Activated CD4-positive, CD25-positive, alpha-beta regulatory T cell treated with anti-CD3 and anti-CD28 coated beads, Interleukin-2, amount 50 U/mL, for 24 hours (primary cell): Measurements from ENCODE around the gene HMGB2.

ENCODE experiments used
- ATAC-seq, 2 donors: fragments of 150-1000 bp; cut with Tn5 transposase; one replicate each; pipeline ENCODE4 v1.10.0; 2021; ENCODE audit warnings: mild to moderate bottlenecking in 1 of 2, moderate library complexity in 1 of 2

Gene HMGB2

GRCh38 chr4:173333658-173334084, 487 bp downstream of the HMGB2 start:
- ATAC-seq, result no peak

DNA sequence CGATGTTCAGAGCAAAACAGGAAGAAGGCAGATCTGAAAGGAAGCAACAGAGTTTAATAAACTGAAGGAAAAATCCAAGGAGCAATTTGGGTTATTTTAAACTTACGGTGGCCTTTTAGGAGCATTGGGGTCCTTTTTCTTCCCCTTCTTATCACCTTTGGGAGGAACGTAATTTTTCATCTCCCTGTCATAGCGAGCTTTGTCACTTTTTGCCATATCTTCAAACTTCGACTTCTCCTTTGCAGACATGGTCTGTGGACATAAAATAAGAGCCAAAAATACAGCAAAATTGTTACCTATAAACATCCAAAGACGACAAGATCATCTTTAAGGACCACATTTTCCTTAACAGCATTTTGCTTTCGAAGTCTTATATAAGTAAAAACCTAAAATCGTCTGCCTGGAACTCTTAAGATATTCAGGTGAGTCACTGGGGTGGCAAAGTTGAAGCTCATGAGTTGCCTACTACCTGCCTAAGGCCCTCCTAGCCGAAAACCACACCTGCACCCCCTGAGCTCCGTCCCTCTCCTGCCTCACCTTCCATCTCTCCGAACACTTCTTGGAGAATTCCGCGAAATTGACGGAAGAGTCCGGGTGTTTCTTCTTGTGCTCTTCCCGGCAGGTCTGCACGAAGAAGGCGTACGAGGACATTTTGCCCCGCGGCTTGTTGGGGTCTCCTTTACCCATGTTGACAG, 1.0 kb downstream of the HMGB2 start:
- ATAC-seq, result no peak

DNA sequence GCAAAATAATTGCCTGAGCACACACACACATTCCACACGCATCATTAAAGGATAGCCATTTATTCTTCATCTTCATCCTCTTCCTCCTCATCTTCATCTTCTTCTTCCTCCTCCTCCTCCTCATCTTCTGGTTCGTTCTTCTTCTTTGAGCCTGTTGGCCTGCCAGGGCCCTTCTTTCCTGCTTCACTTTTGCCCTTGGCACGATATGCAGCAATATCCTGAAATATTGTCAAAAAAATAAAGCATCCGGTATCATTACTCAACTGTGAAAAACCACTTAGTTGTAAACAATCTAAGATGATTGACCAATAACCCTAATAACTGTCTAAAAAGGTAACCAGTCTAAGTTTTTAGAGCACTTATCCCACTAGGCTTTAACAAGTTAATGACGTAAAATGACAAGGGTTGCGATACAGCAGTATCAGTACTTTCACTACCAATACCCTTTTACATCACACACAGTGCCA, 2.1 kb downstream of the HMGB2 start:
- no peak for ATAC-seq

DNA sequence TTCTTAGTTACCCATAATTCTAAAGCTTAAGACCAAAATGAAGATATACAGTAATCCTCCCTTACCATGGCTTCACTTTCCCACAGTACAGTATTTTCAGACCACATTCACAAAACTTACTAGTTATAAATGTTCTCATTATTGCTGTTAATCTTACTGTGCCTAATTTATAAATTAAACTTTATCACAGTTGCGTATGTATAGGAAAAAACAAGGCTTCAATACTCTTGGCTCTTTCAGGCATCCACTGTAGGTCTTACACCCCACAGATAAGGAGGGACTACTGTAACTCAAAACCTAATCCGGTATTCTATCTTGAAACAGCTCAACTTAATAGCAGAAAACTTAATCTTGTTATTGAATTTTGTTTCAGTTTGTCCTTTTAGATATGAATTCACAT, 3.6 kb downstream of the HMGB2 start:
- no peak for ATAC-seq

- no peak for ATAC-seq
These were observed 5.8 kb downstream of the HMGB2 start for GRCh38 chr4:173328236-173328901.

- ATAC-seq, result no peak
These were observed 9.0 kb downstream of the HMGB2 start for GRCh38 chr4:173325007-173325736.

- no peak for ATAC-seq
These were observed 14.5 kb downstream of the HMGB2 start for GRCh38 chr4:173319696-173320095.

- peak; percentile 88 to 91 for ATAC-seq
These were observed 15.4 kb downstream of the HMGB2 start for GRCh38 chr4:173318648-173319211.

GRCh38 chr4:173318240-173318639, 15.9 kb downstream of the HMGB2 start:
- ATAC-seq, result no peak

DNA sequence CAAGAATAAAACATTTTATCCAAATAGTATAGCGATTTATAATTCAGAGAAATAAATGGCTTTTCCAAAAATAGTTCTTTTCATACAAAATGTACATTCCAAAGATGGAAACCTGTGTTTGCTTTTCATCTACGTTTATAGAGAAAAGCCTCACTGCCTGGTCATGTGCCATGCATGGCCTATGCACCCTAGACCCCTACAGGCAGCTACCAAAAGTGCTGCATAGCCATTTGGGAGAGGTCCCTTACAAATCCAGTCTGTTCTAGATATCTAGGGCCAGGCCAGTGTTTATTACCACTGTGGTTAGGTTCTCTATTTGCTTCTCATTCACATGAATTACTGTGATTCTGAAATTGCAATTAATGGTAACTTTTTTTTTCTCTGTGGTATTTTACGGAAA, 17.2 kb downstream of the HMGB2 start:
- ATAC-seq, result no peak

GRCh38 chr4:173316060-173316459, 18.1 kb downstream of the HMGB2 start:
- no peak for ATAC-seq

GRCh38 chr4:173314715-173315114, 19.4 kb downstream of the HMGB2 start:
- ATAC-seq, result no peak

DNA sequence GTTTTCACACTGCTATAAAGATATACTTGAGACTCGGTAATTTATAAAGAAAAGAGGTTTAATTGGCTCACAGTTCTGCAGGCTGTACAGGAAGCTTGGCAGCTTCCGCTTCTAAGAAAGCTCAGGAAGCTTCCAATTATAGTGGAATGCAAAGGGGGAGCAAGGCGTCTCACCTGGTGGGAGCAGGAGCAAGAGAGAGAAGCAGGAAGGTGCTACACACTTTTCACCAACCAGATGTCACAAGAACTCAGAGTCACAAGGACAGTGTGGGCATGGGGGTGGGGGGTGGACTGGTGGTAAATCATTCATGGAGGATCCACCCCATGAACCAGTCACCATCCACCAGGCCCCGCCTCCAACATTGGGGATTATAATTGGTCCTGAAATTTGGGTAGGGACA, 22.8 kb downstream of the HMGB2 start:
- ATAC-seq, result no peak

GRCh38 chr4:173307778-173308177, 26.4 kb downstream of the HMGB2 start:
- no peak for ATAC-seq

DNA sequence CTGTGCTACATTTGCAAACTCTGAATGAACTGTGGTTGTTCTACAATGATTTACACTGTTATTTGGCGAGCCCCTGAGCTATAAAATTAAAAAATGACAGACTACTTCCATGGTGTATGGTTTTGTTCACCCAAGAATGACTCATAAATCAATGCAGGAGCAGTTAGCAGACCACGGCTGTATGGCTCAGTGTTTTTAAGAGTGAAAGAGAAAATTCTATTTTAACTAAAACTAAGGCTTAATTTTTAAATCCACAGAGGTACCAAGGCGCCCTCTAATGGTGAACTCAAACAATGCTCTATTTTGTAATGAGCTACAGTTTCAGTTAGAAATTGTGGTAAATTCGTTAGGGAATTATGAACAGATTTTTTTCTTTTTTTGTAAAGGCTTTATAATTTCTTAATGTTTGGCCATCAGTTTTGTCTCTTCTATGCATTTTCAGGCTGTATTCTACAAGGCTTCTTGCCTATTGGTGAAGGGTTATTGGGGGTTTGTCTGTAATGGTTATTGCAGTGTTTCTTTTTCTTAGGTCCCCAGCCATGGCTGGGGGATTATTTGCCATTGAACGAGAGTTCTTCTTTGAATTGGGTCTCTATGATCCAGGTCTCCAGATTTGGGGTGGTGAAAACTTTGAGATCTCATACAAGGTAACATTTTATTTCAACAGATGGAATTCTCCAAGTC, 32.5 kb downstream of the HMGB2 start:
- ATAC-seq, result peak; percentile 48 to 76

DNA sequence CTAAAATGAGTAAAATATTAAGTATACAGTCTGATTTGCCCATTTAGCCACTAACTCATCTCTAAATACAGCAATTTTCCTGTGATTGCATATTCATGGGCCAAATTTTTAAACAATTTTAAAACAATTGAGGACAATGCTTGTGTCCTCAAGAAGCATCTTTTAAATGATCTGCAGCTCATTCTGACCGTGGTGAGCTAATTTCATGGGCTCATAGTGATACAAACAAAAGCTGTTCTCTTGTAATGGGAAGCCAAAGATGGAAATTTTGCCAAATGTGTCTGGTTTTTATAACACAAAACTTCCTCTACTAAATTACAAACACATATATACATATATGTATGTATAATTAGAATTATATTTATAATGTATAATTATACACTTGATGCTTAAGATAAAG, 39.7 kb downstream of the HMGB2 start:
- no peak for ATAC-seq

- no peak for ATAC-seq
These were observed 40.5 kb downstream of the HMGB2 start for GRCh38 chr4:173293663-173294062.

DNA sequence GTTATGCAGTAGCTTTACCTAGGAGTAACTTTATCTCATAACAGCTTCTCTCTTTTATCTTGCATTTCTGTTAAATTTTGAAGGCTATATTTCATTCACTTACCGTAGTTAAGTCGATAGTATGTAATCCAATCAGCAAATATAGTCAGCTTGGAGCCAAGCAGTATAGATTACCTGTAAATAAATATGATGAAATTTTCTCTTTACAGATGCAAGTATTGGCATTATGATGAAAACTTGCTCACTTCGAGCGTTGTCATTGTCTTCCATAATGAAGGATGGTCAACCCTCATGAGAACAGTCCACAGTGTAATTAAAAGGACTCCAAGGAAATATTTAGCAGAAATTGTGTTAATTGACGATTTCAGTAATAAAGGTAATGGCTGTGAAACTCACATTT, 42.3 kb downstream of the HMGB2 start:
- no peak for ATAC-seq

- ATAC-seq, result no peak
These were observed 44.8 kb downstream of the HMGB2 start for GRCh38 chr4:173289353-173289727.

GRCh38 chr4:173288698-173289352, 45.3 kb downstream of the HMGB2 start:
- peak; percentile 9 to 53 for ATAC-seq

DNA sequence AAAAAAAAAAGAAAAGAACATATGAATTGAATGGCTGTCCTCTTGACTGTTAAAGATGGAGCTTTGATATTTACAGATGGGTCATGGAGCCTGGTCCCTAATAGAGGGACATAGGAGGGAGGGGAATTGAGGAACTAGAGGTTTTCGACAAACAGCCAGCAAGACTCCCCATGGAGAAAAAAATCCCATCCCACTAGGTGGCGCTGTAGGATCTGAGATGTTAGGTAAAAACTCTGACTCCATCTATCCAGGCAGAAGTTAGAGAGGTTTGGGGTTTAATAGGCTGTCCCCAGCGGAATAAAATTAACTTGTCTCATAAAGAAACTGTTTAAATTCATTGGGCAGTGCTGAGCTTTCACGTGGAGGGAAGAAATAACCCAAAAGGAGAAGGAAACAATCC, 45.9 kb downstream of the HMGB2 start:
- ATAC-seq, result no peak

DNA sequence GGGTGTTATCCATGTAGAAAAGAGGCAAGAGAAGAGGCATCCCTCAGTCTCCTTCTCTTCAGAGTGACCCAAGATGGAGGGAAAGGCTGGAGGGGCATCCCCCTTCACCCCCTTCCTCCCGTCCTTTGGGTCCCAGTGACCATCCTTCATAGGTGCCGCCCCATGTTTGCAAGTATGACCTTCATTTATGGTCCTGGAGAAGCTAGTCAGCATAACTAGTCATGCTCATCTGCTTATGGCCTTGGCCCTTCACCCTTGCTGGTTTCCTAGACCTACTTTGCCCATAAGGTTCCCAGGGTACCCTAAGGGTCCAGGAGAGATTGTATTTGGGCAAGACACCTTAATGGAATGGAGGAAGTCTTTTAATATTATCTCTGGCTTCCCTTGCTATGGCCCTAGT, 46.7 kb downstream of the HMGB2 start:
- no peak for ATAC-seq
